NCI-H2196 treated with DMSO at 0.1 percent for 48 hours (cell line): ENCODE data around the gene TLCD2.
"Not testable (repeated sequence)": the region's sequence is repeated elsewhere in the genome, so short reads cannot be mapped to it uniquely, and the experiment has no call there.

ENCODE experiments used
- DNase-seq: peaks from one replicate; lab custom pipeline; 2025; ENCODE audit not compliant: unreplicated experiment; lab: John Stamatoyannopoulos, UW

Gene TLCD2

DNA sequence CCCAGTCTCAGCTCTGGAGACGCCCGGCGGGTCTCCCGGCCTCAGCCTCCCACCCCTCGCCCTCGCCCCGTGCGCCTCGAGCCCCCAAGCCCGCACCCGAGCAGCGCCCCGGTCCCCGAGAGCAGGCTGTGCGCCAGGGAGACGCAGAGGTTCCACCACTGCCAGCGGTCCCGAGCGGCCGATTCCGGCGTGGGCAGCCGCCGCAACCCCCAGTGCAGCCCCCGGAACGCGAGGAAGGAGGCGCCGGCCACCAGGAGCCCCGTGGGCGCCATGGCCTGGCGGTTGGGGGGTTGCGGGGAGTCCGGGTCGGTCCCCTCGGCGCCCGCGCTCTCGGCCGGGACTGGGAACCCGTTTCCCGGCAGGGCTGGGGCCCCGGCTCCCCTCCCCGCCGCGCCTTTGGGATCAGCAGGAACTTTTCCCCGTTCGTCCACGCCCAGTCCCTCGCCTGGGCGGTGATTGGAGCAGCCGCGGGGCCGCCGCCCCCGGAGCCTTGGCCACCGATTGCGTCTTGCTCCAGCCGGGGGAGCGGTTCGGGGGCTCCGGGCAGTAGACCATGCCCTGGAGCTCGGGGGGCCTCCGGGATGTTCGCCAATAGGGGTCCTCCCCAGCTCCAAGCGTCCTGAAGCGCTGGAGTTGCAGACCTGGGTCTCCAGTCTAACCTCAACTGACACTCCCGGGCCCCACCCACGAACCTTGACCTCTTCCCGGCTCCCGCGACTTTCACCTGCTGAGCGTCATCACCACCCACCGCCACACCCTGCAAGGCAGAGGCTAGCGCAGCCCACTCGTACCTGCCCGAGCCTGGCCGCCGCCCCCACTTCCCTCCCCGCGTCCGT, at the start of gene TLCD2:
Gene TLCD2 (minus strand): TSS at position 407 of the 836 bp plus-strand sequence. CDS start 135 bp downstream, at position 272.
- DNase-seq, result no peak

DNA sequence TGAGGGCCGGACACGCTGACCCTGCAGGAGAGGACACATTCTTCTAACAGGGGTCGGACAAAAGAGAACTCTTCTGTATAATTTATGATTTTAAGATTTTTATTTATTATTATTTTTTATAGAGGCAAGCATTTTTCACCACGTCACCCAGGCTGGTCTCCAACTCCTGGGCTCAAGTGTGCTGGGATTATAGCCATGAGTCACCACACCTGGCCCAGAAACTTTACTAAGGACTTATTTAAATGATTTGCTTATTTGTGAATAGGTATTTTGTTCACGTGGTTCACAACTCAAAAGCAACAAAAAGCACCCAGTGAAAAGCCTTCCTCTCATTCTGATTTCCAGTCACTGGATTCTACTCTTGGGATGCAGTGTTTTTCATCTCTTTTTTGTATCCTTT, 49.4 kb upstream of the TLCD2 start:
- no peak for DNase-seq

GRCh38 chr17:1758807-1759206, 48.6 kb upstream of the TLCD2 start:
- DNase-seq, result no peak

DNA sequence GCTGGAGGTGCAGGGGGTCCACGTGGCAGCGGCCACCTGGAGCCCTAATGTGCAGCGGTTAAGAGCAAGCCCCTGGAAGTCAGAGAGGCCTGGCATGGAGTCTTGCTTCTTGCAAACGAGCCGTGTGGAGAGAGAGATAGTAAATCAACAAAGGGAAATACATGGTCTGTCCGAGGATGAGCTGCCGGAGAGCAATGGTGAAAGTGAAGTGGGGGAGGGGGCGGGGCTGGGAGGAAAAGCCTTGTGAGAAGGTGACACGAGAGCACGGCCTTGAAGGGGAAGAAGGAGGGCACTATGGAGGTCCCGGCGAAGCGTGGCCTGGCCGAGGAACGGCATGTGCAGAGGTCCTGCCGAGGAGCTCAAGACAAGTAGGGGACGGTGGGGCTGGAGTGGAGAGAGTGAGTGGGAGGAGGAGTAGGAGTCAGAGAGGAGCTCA, 45.7 kb upstream of the TLCD2 start:
- DNase-seq, result no peak

DNA sequence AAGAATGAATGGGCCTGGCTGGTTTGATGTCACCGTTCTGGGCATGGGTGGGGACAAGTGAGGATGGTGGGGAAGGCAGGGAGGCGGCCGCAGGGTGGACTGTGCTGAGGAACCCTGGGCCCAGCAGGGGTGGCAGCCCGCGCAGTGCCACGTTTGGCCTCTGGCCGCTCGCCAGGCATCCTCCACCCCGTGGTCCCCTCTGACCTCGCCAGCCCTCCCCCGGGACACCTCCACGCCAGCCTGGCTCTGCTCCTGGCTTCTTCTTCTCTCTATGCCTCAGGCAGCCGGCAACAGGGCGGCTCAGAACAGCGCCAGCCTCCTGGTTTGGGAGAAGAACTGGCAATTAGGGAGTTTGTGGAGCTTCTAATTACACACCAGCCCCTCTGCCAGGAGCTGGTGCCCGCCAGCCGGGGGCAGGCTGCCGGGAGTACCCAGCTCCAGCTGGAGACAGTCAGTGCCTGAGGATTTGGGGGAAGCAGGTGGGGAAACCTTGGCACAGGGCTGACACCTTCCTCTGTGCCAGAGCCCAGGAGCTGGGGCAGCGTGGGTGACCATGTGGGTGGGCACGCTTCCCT, 45.2 kb upstream of the TLCD2 start:
- no peak for DNase-seq

DNA sequence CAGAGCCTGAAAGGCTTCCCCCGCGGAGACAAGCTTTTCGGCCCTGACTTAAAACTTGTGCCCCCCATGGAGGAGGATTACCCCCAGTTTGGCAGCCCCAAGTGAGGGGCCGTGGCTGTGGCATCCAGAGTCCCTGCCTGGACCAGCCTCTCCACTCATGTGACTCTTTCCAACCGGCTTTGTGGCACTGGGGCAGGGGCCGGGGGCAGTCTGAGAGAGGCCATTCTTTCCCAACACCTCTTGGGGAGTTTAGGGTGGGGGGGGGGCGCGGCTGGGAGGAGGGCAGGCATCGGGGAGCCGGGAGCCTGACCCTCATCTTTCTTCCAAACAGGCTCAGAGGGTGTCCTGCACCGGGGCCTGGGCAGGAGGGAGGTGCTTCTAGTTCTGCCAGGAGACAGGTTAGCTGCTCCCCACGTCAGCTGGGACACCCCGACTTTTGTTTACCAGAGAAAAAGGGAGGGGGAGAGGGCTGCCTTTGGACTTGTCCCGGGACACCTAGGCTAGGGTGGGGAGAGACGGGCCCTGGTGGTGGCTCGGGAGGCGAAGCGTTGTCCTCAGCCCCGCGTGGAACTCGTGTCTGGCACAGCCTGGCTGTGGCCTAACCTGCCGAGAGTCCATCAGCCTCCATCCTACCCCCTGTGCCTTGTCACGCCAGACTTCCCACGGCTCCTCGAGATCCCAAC, 44.4 kb upstream of the TLCD2 start:
- DNase-seq, result no peak

GRCh38 chr17:1753767-1754429, 43.7 kb upstream of the TLCD2 start:
- no peak for DNase-seq

GRCh38 chr17:1752425-1753262, 42.5 kb upstream of the TLCD2 start:
- no peak for DNase-seq

- no peak for DNase-seq
Measured at GRCh38 chr17:1750628-1751027, 40.5 kb upstream of the TLCD2 start.

DNA sequence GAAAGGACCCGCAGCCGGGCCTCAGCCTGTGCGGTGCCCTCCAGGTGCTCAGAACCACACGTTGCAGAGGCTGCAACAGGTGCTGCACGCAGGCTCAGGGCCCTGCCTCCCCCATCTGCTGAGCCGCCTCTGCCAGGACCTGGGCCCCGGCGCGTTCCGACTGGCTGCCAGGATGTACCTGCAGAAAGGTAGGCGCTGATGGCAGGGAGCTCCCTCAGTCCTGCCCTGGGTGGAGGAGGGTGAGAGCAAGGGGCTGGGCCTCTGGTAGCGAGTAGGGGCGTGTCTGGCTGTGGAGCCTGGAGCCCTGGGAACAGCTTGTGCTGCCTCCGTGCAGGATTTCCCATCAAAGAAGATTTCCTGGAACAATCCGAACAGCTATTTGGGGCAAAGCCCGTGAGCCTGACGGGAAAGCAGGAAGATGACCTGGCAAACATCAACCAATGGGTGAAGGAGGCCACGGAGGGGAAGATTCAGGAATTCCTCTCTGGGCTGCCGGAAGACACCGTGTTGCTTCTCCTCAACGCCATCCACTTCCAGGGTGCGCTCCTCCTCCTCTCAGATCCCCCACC, 36.9 kb upstream of the TLCD2 start:
- DNase-seq, result no peak

DNA sequence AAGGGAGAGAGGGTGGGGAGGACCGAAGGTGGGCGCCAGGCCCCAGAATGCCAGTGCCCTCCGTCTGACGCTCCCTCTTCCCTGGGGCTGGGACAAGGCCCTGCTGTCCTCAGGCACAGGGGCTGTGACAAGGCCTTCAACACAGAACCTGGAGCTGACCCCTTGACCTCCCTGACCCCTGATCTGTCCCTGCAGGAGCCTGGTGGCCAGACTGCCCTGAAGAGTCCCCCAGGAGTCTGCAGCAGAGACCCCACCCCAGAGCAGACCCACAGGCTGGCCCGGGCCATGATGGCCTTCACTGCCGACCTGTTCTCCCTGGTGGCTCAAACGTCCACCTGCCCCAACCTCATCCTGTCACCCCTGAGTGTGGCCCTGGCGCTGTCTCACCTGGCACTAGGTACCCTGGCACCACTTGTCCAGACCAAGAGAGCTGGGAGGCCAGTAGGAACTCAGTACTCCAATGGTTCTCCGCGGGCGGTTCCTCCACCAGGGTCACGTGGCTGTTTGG, 35.4 kb upstream of the TLCD2 start:
- DNase-seq, result no peak

GRCh38 chr17:1744551-1745512, 34.7 kb upstream of the TLCD2 start:
- DNase-seq, result no peak

DNA sequence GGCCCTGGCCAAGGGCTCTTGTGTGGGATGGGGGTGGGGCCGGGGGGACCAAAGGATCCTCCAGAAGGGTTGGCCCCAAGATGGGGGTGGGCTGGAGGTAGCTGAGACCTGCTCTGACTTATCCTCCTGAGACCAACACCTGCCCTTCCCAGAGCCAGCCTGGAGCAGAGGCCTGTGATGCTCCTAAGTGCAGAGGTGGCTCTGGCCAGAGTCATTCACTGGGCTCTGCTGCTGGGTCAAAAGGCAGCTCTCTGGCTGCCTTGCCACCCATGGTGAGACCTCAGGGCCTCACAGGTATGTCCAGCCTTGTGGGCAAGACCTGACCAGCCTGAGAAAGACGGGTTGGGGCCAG, 32.9 kb upstream of the TLCD2 start:
- DNase-seq, result no peak

DNA sequence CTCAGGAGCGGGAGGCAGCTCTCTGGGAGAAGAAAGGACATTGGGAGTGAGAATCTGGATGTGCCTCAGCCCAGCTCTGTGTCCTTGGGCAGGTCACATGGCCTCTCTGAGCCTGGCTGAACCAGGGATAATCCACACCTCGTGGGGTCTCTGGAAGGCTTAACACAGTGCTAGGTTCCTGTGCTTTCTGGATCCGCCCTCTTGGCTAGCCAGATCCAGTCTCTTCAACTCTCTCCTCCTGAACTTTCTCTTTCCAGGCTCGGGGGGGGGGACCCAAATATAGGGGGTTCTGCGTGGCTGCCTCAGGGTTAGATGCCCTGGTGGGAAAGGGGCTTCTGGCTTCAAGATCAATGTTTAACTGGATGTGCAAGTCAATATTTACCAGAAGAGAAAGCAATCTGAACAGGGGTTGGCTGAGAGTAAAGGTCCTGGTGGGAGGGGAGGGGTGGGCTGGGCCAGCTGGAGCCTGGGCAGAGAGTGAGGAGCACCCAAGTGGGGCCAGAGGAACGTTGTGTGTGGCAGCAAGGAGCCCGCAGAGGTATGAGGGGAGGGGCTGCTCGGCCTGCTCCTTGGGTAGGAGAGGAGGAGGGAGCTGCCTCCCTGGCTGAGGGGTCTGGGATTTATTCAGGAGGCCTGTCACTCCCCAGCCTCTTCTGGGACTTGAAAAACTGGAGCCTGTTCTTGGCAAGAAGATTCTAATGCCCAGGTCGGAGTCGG, 32.4 kb upstream of the TLCD2 start, which contains the start of gene SERPINF2:
Gene SERPINF2 (plus strand): TSS at position 501 of the 717 bp plus-strand sequence. CDS start 2,125 bp downstream, outside the sequence.
- DNase-seq, result no peak

DNA sequence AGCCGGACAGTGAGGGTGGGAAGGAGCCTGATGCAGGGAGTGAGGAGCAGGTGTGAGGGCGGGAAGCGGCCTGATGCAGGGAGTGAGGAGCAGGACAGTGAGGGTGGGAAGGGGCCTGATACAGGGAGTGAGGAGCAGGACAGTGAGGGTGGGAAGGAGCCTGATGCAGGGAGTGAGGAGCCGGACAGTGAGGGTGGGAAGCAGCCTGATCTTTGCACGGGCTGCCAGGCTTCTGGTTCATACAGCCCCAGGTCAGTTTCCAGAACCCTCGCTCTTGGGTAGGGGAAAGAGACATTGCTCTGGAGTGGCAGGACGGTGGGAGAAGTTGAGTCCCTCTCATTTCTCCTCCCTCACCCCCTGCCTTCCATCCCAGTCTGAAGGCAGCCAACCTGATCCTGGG, 31.7 kb upstream of the TLCD2 start:
- DNase-seq, result not testable (repeated sequence)

DNA sequence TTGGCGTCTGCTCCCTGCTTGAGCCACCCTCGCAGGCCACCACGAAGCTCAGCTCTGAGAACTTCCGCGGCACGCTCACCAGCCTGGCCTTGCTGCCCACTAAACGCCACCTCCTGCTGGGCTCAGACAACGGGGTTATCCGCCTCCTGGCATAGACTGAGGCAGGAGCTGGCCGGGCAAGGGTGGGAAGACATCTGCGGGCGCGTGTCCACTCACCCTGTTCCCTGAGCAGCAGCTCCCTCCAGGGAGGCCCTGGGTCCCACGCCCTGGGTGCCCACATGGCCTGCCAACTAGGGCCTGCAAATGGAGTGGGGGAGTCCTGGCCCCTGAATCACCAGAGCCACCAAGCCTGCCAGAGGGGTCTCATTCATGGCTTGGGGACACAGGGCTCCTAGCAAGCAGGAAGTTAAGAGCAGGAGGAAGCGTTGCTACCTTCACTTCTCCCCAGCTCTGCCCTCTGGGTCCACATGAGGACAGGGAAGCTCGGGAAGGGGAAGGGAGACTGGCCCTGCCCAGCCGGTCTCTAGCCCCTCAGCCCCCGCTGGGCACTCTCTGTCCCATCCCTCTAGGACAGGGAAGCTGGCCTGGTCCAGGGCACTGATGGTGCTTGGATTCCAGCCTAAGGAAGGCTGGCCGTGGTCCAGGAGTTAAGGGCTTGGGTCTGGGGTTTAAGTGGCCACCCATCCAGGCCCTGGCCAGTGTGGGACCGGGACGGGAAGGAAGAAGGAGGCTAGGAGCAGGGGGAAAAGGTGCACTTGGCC, 27.5 kb upstream of the TLCD2 start:
- DNase-seq, result no peak
